HG03460 (cell line): ENCODE results near the gene ZNF765.
"Not testable (repeated sequence)": the region's sequence is repeated elsewhere in the genome, so short reads cannot be mapped to it uniquely, and the experiment has no call there.

Experiments
- ATAC-seq: cut with Tn5 transposase; IDR thresholded peaks from one replicate; pipeline ENCODE4 v1.9.1; 2021; ENCODE audit not compliant: unreplicated experiment

ZNF765 gene

GRCh38 chr19:53420520-53421315, 25.8 kb downstream of the ZNF765 start:
- ATAC-seq: not testable (repeated sequence)

- ATAC-seq: no peak
These were observed 27.6 kb downstream of the ZNF765 start for GRCh38 chr19:53422551-53422950.

GRCh38 chr19:53423074-53423473, 28.1 kb downstream of the ZNF765 start:
- ATAC-seq: not testable (repeated sequence)

GRCh38 chr19:53423680-53424079, 28.7 kb downstream of the ZNF765 start:
- not testable (repeated sequence) for ATAC-seq

DNA sequence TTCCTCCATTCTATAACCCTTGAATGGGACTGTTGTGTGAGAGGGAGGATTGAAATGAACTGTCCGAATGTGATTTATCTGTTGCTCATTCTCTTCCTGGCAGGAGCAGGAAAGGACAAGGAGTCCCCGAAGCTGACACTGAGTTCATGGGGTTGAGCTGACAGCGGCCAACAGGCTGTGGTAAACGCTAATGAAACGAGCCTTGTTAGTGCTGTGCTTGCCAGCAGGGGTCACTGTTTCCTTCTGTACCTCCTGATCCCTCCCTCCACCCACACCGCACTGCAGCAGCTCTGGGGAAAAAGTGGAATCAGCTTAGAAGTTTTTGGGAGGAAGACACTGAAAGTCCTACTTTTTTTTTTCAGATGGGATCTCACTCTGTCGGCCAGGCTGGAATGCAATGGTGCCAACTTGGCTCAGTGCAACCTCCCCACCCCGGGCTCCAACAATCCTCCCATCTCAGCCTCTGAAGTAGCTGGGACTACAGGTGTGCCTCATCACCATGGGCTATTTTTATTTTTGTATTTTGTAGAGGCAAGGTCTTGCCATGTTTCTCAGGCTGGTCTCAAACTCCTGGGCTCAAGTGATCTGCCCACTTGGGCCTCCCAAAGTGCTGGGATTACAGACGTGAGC, 30.1 kb downstream of the ZNF765 start:
- no peak for ATAC-seq

- ATAC-seq: peak; percentile 94
These were observed 36.6 kb downstream of the ZNF765 start, which contains the start of gene ZNF761 for GRCh38 chr19:53431399-53432087. Gene ZNF761, plus strand, starts transcription at chr19:53431984. Its CDS starts 15,285 bp downstream, at chr19:53447269.

DNA sequence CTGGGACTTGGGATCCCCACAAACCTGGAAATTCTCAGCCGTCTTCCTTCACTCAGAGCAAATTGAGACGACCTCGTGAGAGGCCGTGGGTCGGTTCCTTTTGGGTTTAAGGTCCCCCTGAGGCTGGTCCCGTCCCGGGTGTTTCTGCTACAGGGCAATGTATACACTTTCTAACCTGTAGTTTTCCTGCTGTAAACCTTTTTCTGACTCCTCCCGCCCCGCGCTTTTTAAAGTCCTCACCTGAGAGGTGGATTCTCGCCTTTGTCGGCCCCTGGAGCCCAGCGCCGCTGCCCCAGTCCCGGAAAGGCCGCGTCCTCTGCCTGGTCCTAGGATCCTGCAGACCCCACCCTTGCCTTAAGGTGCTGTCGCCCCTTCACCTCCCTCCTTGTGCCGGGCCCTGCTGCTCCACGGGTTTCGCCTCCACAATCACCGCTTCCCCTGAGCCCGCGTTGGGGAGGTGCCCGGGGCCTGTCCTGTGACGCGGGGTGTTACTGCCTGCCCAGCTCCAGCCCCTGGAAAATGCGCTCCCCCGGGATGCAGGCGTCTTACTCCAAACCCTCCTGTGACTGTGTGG, 37.2 kb downstream of the ZNF765 start:
- peak; percentile 23 for ATAC-seq

DNA sequence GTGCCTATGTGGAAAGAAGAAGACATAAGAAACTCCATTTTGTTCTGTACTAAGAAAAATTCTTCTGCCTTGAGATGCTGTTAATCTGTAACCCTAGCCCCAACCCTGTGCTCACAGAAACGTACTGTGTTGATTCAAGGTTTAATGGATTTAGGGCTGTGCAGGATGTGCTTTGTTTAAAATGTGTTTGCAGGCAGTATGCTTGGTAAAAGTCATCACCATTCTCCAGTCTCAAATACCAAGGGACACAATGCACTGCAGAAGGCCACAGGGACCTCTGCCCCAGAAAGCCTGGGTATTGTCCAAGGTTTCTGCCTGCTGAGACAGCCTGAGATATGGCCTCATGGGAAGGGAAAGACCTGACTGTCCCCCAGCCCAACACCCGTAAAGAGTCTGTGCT, 48.9 kb downstream of the ZNF765 start:
- ATAC-seq: not testable (repeated sequence)

DNA sequence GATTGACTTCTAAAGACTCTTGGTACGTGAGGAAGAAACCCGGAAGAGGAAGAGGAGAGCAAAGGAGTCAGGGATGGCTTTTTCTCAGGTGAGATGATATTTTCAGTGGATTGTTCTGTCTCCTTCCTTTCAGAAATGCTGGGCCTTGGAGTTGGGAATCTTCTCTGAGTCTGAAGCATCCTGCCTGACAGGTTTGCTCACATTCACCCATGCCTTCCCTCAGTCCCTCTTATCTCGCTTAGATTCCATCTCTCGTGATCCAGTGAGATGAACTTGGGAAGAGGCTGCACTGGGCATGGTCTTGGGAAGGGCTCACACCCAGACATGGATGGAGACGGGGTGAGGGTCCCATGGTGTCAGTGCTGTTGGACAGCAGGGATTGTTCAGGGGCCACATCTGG, 52.2 kb downstream of the ZNF765 start:
- not testable (repeated sequence) for ATAC-seq

DNA sequence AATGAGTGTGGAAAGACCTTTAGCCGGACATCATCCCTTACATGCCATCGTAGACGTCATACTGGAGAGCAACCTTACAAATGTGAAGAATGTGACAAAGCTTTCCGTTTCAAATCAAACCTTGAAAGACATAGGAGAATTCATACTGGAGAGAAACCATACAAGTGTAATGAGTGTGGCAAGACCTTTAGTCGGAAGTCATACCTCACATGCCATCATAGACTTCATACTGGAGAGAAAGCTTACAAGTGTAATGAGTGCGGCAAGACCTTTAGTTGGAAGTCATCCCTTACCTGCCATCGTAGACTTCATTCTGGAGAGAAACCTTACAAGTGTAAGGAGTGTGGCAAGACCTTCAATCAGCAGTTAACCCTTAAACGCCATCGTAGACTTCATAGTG, 60.9 kb downstream of the ZNF765 start:
- ATAC-seq: no peak

- ATAC-seq: not testable (repeated sequence)
These were observed 65.3 kb downstream of the ZNF765 start for GRCh38 chr19:53460131-53460721.

DNA sequence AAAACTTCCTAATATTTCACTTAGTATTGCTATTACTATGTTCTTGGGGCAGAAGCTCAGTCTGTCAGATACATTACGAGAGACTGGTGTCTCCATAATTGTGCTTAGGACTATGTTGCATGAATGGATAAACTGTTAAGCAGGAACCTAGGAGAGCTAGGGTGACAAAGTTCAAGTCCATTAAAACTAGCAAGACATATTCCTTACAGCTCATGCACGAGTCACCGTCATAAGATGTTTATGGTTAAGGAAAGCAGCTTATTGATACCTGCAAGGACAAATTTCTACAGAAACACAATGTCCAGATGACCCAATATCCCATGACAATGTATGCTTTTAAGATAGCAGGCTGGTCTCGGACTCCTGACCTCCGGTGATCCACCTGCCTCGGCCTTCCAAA, 66.9 kb downstream of the ZNF765 start:
- ATAC-seq: no peak

DNA sequence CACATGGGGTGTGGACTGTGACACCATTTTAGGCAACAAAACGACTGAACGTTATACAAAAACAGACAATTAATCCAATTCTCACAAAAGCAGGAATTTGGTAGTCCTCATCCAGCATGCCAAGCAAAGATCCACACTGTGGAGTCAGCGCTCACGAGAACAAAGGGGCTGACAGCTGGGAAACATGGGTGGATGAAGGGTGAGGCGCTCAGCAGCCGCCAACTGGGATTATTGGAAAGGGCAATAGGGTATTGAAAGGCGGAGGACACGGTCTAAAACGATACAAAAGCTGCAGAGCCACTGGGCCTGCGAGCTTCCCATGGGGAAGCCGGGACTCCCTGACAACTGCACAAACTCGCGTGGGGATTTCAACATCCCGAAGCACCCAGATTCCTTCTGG, 67.9 kb downstream of the ZNF765 start:
- no peak for ATAC-seq

GRCh38 chr19:53463263-53463662, 68.3 kb downstream of the ZNF765 start:
- ATAC-seq: no peak

- peak; percentile 21 for ATAC-seq
These were observed 72.0 kb downstream of the ZNF765 start for GRCh38 chr19:53466726-53467484.

GRCh38 chr19:53467485-53468262, 72.7 kb downstream of the ZNF765 start, which contains the start of gene ZNF813:
Gene ZNF813, plus strand, starts transcription at chr19:53467733. Its CDS starts 16,090 bp downstream, at chr19:53483823.
- ATAC-seq: peak; percentile 83

- ATAC-seq: not testable (repeated sequence)
These were observed 73.7 kb downstream of the ZNF765 start for GRCh38 chr19:53468628-53469027.

GRCh38 chr19:53471916-53472315, 77.0 kb downstream of the ZNF765 start:
- no peak for ATAC-seq

DNA sequence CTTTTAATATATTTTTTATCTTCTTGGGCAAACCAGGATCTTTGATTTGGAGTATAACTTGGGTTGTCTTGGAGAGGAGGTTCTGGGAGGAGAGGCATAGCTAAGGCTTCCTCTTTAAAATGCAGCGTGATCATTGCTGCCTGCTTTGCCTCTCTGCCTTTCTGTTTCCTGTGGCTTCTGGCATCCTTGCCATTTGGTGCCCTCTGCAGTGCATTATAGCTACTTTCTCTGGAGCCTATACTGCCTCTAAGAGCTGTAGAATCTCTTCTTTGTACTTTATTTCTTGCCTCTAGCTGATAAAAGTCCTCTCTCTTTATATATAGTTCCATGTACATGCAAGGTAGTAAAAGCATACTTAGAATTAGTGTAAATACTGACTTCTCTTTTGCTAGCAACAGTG, 79.9 kb downstream of the ZNF765 start:
- not testable (repeated sequence) for ATAC-seq
